ENCODE measurements around the gene HDAC9.
A peak's percentile ranks its signal among the peaks of the same experiment; 100 is the strongest.

Gene HDAC9

DNA sequence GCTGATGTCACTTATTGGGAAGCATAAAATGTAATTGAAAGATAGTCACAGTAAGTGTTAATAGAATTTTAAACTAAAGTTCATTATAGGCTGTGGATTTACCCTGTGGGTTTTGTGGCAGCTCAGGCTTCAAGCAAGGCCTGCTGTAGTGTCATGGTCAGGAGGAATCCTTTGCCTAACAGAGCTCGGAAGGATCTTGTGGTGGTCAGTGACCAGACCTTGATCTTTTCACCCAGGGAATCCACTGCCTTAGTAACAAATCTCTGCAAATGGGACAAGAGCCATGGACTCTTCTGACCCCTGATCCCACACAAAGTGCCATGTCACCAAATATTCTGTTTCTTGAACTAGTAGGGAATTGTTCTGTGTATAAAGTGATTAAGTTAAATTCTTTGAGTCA, 20.6 kb upstream of the HDAC9 start:
- ATAC-seq = no peak
- no peak overlapping the region for H3K4me3 Mint-ChIP-seq

DNA sequence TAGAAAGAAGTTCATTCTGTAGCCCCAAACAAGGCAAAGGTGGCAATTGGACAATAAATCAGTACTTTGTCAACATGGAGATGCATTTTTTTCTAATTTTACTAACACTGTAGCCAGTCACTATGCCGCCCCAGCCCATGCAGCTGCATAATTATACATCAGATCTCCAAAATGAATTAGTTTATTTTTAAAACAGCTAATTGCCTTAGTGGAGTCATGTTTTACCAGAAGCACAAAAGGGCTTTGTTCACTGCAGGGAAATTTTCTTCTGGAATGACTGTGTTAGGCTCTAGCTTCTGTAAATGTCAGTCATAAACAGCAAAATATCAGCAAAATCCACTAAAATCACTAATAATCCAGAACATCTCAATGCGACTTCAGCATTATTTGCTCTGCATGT, 20.1 kb upstream of the HDAC9 start:
- no peak for ATAC-seq
- no peak overlapping the region for H3K27ac Mint-ChIP-seq

More for the DNA sequence above, 20.6 kb upstream of the HDAC9 start:
- H3K27ac Mint-ChIP-seq = no peak overlapping the region
- H3K27me3 Mint-ChIP-seq = no peaks in the 10 kb centered on the region
- no peak for DNase-seq
- H3K9me3 Mint-ChIP-seq = no peaks in the 10 kb centered on the region
- H3K4me1 Mint-ChIP-seq = no peaks in the 10 kb centered on the region

DNA sequence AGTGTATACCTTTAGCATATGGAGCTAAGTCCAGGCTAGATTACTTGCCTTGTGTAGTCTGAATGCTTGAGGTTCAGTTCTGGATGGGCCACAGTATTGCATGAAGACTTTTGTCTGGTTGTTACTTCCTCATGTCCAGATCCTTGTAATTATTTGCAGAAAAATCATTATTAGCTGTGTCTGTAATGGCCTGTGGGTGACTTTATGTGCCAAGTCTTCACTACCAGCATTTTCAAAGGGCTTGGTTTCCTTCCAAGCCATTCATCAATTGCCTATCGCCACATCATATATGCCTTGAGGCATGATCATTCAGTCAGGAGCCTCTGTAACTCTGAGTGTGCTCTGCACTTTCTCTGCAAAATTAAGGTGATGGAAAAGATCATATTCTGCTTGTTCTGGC, 13.8 kb upstream of the HDAC9 start:
- ATAC-seq (no peak), DNase-seq (no peak)
- no peak overlapping the region for H3K4me3 Mint-ChIP-seq
- H3K27ac Mint-ChIP-seq = no peak overlapping the region
- H3K4me1 Mint-ChIP-seq = no peaks in the 10 kb centered on the region
- H3K27me3 Mint-ChIP-seq = no peaks in the 10 kb centered on the region
- no peaks in the 10 kb centered on the region for H3K9me3 Mint-ChIP-seq

More for the DNA sequence above, 20.1 kb upstream of the HDAC9 start:
- H3K27me3 Mint-ChIP-seq = no peaks in the 10 kb centered on the region
- no peaks in the 10 kb centered on the region for H3K9me3 Mint-ChIP-seq
- H3K4me1 Mint-ChIP-seq = no peaks in the 10 kb centered on the region
- no peak overlapping the region for H3K4me3 Mint-ChIP-seq
- DNase-seq = no peak

DNA sequence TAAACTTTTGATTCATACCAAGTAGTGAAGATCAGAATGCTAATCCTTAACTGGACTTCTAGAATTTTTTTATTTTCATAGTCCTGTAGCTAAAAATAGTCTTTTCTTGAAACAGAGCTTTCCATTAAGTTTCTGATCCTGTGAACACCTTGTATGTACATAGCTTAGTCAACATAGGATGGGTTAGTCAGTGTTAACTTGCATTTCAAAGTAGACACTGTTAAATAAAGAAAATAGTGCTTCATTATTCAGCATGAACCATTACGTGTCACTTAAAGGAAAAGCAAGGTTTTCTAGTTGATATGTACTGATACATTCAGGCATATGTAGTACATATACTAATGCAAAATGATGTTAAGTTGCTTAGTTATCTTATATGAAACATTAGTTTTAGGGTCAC, 7.5 kb upstream of the HDAC9 start:
- ATAC-seq = no peak
- Mint-ChIP-seq H3K27ac (no peak overlapping the region), H3K27me3 (no peaks in the 10 kb centered on the region)

DNA sequence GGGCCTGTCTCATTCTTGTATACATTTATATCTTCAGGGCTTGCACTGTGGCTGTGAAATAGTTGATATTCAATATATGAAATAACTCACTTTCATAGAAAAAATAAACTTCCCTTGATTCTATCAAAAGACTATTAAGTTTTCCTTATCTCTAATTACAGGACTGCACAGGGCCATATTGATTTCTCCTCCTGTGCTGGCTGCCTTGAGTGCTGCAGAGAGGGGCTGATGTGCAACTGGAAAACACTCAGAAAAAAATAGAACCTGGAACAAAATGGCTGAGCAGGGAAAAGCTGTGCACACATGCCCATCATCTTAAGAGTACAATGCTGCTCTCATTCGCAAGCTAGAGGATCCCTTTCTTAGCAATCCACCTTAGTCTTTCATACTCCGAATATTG, 5.9 kb upstream of the HDAC9 start:
- Mint-ChIP-seq H3K27me3 (no peaks in the 10 kb centered on the region), H3K4me3 (no peak overlapping the region), H3K9me3 (no peaks in the 10 kb centered on the region), H3K27ac (no peak overlapping the region), H3K4me1 (no peaks in the 10 kb centered on the region)
- DNase-seq = no peak
- no peak for ATAC-seq

More for the DNA sequence above, 7.5 kb upstream of the HDAC9 start:
- no peak for DNase-seq
- Mint-ChIP-seq H3K4me3 (no peak overlapping the region), H3K9me3 (no peaks in the 10 kb centered on the region), H3K4me1 (no peaks in the 10 kb centered on the region)

DNA sequence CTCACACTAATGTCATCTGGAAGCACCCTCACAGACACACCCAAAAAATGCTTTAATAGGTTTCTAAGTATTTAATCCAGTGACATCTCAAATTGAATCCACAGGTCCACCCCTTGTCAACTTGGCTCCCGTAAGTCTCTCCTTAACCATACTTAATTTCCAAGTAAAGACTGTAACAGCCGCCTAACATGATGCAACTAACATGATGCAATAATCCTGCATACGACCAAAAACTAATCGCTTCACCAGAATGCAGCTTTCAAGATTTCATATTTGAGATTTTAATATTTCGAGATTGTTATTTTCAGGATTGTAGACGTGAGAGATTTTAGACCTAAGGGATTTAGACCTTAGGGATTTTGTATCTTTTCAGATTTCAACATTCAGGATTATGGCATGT, 3.7 kb upstream of the HDAC9 start:
- no peaks in the 10 kb centered on the region for H3K9me3 Mint-ChIP-seq
- no peak overlapping the region for H3K4me3 Mint-ChIP-seq
- ATAC-seq (no peak), DNase-seq (no peak)
- H3K27me3 Mint-ChIP-seq = no peaks in the 10 kb centered on the region
- no peak overlapping the region for H3K27ac Mint-ChIP-seq
- H3K4me1 Mint-ChIP-seq = peaks cover 10% of the 10 kb centered on the region

DNA sequence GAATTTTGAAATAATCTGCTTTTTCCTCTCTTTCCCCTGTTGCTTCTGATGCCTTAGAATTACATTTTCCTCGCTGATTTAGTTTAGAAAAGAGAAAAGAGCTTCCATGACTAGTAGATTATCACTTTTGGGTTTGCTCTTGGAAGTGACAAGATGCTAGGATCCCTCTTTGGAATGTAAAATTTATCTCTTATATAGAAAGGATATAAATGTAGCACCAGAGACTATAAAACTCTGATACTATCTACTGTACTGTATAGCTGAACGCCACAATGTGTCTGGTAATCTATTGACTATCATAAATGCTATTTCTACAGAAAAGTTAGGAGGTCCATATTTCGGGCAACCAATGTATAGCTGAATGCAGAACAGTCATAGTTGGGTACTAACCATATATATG, 1.1 kb upstream of the HDAC9 start:
- Mint-ChIP-seq H3K27me3 (peaks cover 9% of the 10 kb centered on the region), H3K27ac (no peak overlapping the region), H3K9me3 (no peaks in the 10 kb centered on the region), H3K4me1 (peaks cover 10% of the 10 kb centered on the region), H3K4me3 (no peak overlapping the region)
- ATAC-seq = no peak
- DNase-seq = no peak

DNA sequence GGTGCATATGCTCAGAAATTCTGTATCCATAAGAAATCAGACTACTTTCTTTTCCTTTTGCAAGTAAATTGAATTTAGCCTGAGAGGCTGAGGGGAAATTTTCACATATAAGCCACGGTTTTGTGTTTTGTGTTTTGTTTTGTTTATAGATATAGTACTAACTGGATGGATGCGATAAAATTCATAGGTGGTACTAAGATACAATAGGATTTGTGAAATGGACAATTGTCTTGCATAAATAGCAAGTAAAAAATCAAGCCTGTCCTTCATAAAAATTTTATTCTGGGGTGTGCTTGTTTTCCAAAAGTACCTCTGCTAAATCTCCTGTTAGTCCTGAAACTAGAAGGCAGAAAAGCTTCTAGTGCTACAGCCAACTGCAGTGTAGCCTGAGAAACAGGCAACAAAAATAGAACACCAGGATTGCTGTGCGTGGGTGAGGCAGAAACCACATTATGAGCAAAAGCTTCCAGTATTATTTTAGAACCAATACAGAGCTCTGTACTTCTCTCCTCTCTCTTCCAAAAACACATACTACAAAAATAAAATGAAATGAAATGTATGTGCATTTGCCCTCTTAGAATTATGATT, 634 bp upstream of the HDAC9 start:
- Mint-ChIP-seq H3K9me3 (no peaks in the 10 kb centered on the region), H3K4me1 (peaks cover 10% of the 10 kb centered on the region), H3K27me3 (peaks cover 9% of the 10 kb centered on the region), H3K4me3 (peak overlapping the region; percentile 35 to 69), H3K27ac (no peak overlapping the region)
- DNase-seq = no peak
- ATAC-seq = no peak

DNA sequence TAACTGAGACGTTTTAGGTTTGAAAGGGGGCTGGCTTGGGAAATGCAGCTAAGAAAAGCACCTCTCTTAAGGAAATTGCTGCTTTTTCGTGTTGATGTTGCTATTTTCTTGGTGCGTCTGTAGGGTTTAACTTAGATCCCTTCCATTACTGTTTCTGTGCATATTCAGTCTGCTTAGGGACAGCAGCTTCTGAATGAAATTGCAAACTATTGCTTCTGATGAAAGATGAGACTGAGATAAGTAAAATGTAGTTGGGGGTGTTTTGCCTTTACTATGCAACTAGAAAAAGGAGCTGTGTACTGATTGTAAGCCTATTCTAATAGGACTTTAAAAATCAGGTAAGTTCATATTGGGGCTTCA, 772 bp downstream of the HDAC9 start:
- Mint-ChIP-seq H3K4me3 (peak overlapping the region in 1 of 2 donors; percentile 30), H3K27me3 (peaks cover 9% of the 10 kb centered on the region), H3K9me3 (no peaks in the 10 kb centered on the region), H3K27ac (no peak overlapping the region), H3K4me1 (peaks cover 10% of the 10 kb centered on the region)
- ATAC-seq (no peak), DNase-seq (no peak)

DNA sequence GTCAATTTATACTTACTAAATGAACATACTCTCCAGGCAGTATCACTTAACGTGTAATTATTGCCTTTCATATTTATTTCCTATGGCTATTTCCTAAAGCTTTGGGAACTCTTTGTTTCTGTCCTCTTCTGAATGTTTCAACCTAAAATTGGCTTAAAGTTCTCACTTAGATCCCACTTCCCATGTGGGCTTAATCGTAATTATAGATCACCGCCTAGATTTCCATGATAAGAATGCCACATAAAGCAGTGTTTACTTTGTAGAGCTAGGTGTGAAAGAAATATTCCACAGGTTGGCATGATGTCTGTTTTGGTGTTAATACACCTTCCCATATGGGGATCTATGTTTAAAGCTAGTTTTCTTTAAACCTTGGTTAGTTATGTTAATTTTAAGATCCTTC, 1.5 kb downstream of the HDAC9 start:
- no peak for DNase-seq
- no peak for ATAC-seq
- no peak overlapping the region for H3K4me3 Mint-ChIP-seq
- peaks cover 10% of the 10 kb centered on the region for H3K4me1 Mint-ChIP-seq
- no peak overlapping the region for H3K27ac Mint-ChIP-seq
- no peaks in the 10 kb centered on the region for H3K9me3 Mint-ChIP-seq
- peaks cover 9% of the 10 kb centered on the region for H3K27me3 Mint-ChIP-seq

DNA sequence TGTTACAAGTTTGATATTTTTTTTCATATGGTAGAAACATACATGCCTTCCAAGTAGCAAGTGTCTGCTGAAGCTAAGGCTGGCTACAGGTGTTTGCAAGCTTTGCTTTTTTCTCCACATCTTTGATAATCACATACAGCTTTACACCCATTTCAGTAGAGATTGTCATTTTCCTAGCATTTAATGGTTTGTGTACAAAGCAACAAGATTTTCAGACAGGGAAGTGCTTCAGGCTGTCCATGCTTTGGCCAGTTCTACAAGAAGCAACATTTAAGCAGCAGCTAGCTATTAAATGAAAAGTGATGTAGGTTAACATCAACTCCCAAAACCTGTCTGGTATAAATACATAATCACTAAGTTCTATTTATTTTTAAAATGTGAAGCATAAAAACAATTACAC, 2.3 kb downstream of the HDAC9 start:
- no peak overlapping the region for H3K27ac Mint-ChIP-seq
- no peaks in the 10 kb centered on the region for H3K9me3 Mint-ChIP-seq
- H3K4me1 Mint-ChIP-seq = peaks cover 10% of the 10 kb centered on the region
- peaks cover 9% of the 10 kb centered on the region for H3K27me3 Mint-ChIP-seq
- H3K4me3 Mint-ChIP-seq = no peak overlapping the region
- ATAC-seq (no peak), DNase-seq (no peak)

DNA sequence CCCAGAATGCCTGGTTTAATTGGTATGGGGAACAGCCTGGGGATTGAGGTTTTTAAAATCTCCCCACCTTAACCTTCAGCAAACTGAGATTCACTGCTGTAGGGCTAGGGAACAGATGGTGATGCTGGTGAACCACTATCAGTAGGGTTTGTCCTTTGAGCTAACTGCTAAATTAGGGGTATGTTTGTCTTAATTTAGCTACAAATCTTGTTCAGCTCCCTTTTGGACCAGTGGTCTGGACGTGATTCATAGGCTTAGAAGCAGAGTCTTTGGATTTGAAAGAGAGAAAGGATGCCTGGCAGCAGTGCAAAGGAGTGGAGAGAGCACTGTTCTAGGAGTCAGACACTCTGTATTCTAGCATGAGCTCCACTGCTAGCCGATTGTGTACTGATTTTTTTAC, 2.8 kb downstream of the HDAC9 start:
- no peak for ATAC-seq
- Mint-ChIP-seq H3K4me3 (no peak overlapping the region), H3K9me3 (no peaks in the 10 kb centered on the region), H3K27ac (no peak overlapping the region), H3K27me3 (peaks cover 9% of the 10 kb centered on the region), H3K4me1 (peaks cover 10% of the 10 kb centered on the region)
- no peak for DNase-seq

DNA sequence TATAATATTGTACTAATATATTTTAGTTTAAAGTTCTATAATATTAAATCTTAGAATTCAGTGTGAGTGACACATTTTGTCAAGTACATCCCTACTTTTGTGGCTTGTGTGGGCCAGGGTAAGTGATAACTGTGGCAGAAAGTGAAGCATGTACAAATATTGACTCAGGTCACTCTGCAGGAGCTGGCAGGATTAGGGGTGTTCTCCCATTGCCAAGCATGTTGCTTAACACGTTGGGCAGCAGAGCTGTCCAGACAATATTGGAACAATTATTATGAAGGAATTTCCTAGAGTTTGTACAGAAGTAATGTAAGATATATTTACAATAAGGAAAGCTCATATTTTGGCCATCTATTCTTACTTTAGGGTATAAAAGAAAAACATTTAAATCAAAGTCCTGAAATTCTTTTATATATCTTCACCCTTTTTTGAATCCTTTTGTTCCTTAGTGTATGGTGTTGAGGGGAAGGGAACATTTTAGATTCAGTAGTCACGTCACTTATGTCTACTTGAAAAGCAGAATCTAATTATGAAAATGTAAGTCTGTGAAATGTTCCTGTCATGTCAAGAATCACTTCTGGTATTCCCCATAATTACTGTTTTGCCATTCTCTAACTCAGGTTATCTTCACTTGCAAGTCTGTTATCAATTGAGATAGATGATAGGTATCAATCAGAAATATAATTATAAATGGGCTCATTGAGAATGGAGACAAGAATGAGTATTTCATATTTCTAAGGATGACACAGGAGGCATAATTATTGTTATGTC, 4.0 kb downstream of the HDAC9 start:
- H3K4me3 Mint-ChIP-seq = no peak overlapping the region
- H3K4me1 Mint-ChIP-seq = peaks cover 10% of the 10 kb centered on the region
- DNase-seq (no peak), ATAC-seq (no peak)
- H3K27me3 Mint-ChIP-seq = peaks cover 9% of the 10 kb centered on the region
- no peak overlapping the region for H3K27ac Mint-ChIP-seq
- H3K9me3 Mint-ChIP-seq = no peaks in the 10 kb centered on the region

DNA sequence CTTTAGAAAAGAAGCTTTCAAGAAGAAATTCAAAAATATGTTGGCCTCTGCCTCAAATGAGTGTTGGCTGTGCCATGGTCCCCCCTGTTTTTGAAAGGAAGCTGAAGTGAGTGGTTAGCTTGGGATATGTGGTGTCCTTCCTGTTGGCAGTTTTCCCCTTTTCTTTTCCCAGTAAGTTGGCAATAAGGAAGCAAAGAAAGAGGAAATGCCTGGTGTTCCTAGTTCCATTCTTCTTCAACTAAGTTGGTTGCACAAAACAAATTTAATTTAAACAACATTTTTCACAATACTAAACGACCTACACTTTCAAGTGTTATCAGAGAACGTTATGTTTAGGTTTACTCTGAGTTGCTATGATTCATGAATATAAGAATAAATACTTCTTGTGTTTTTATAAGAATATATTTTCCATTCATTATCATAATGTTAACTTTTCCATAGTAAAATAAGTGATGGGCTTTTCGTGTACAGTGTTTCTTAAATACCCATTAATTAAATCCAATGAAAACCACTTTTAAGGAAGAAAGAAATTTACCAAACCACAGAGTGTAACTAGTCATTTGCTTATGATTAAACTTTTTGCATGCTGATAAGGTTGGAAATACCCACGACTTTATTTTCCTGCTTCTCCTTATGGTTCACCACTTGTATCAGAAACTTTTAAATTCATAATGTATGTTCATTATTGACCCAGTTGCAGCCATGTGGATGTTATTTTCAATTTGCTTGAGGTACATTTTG, 7.7 kb downstream of the HDAC9 start:
- H3K27ac Mint-ChIP-seq = no peak overlapping the region
- H3K4me3 Mint-ChIP-seq = no peak overlapping the region
- H3K9me3 Mint-ChIP-seq = no peaks in the 10 kb centered on the region
- H3K27me3 Mint-ChIP-seq = peaks cover 6% of the 10 kb centered on the region
- H3K4me1 Mint-ChIP-seq = no peaks in the 10 kb centered on the region
- DNase-seq (no peak), ATAC-seq (no peak)

DNA sequence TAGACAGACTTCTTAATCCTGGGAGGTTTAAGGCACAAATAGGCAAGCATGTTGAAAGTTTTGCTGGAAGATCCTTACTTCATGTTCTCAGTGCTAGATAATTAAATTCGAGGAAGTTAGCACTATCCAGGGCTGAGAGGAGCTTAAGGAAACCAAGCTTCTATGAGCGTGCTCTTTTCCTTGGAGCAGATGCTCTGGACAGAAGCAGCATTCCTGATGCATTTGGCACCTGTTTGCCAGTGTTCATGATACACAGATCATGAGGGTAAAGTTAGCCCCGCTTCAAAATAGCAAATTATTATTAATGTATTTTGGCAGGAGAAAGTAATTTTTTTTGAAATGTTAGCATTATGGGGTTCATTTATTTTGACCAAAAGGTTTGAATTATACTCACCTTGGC, 9.4 kb downstream of the HDAC9 start:
- ATAC-seq (no peak), DNase-seq (no peak)
- Mint-ChIP-seq H3K27ac (no peak overlapping the region), H3K4me1 (no peaks in the 10 kb centered on the region), H3K9me3 (no peaks in the 10 kb centered on the region), H3K4me3 (no peak overlapping the region), H3K27me3 (no peaks in the 10 kb centered on the region)

DNA sequence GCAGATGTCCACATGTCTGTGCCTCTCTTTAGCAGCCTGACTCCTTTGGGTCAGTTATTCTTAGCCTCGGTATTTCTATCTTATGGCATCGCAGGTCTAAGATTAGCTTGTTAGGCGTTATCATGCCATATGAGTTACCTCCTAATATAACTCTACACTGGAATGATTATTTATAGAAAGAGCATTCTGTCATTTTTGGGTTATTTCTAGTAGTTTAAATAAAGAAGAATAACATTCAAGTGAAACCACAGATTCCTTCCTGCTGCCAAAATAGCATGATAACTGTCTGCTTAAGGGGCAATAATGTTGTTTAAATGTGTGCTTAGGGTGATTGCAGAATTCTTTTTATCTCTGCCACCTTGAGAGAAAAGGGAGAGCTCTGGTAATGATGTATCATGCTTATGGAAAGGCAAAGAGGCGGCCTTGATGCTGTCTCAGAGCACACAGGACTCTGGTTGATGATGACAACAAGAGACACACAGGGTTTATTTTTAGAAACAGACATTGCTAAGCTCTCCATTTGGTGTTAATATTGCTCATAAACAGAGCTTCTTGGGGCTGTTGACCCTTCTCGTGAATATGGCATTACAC, 10.4 kb downstream of the HDAC9 start:
- H3K4me3 Mint-ChIP-seq = no peak overlapping the region
- ATAC-seq = no peak
- H3K27me3 Mint-ChIP-seq = no peaks in the 10 kb centered on the region

More for the DNA sequence above, 10.4 kb downstream of the HDAC9 start:
- Mint-ChIP-seq H3K4me1 (no peaks in the 10 kb centered on the region), H3K27ac (no peak overlapping the region), H3K9me3 (no peaks in the 10 kb centered on the region)
- DNase-seq = no peak
